Gastroesophageal sphincter (tissue), 4 donors: Measurements from ENCODE around the gene ROR1. TPM values are rescaled to one million over a fixed set of nuclear protein-coding genes. Genes with fewer than 3 reads are reported as not detected.

ENCODE experiments used
- ATAC-seq: fragments of 150-250 bp; one replicate; pipeline ENCODE4 v1.9.1; 2016; ENCODE audit warnings: mild to moderate bottlenecking, moderate library complexity
- H3K27ac ChIP-seq, 4 donors: fragments of 200-600 bp; sonication (generic) in 3 of 4; 1 replicate in 3 of 4; 2 replicates in 1 of 4; pipeline ENCODE4 v1.5.1; 2016 to 2019
- H3K27me3 ChIP-seq: fragments of 200-600 bp; sonication (generic); one replicate; pipeline ENCODE4 v1.5.1; 2019
- H3K36me3 ChIP-seq, 2 donors: fragments of 200-600 bp; sonication (generic); one replicate each; pipeline ENCODE4 v1.5.1; 2019; ENCODE audit warnings: control low read depth in 1 of 2
- H3K4me1 ChIP-seq, 3 donors: fragments of 200-600 bp; sonication (generic); 1 replicate in 2 of 3; 2 replicates in 1 of 3; pipeline ENCODE4 v1.5.1; 2016 to 2019; ENCODE audit warnings: control low read depth in 2 of 3
- H3K4me3 ChIP-seq, 2 donors: fragments of 200-600 bp; sonication (generic); one replicate each; pipeline ENCODE4 v1.5.1; 2019; ENCODE audit warnings: mild to moderate bottlenecking in 1 of 2, moderate library complexity in 1 of 2
- H3K9me3 ChIP-seq, 3 donors: fragments of 200-600 bp; sonication (generic); one replicate each; pipeline ENCODE4 v1.5.1; 2017 to 2019; ENCODE audit warnings: control low read depth in 2 of 3
- EP300 ChIP-seq: sonication (generic); formaldehyde crosslinking; IDR thresholded peaks from one replicate; pipeline ENCODE4 v1.6.1; 2017; ENCODE audit warnings: antibody characterized with exemption, mild to moderate bottlenecking
- POLR2A ChIP-seq, 2 donors: fragments of 450-650 bp; IDR thresholded peaks; one replicate each; pipeline ENCODE4 v1.6.1; 2017; ENCODE audit warnings: antibody characterized with exemption in 2 of 2, mild to moderate bottlenecking in 2 of 2, moderate library complexity in 1 of 2
- POLR2AphosphoS5 ChIP-seq: sonication (generic); formaldehyde crosslinking; IDR thresholded peaks from one replicate; pipeline ENCODE4 v1.6.1; 2017; ENCODE audit warnings: antibody characterized with exemption
- WGBS, 2 donors: methylation state at CpG; one replicate each; pipeline ENCODE4 v1.1.5; 2018; ENCODE audit warnings: low coverage in 1 of 2; 5-methylcytosine and 5-hydroxymethylcytosine counted together
- total RNA-seq, 4 donors: library from RNA; depleted of rRNA; stranded (reverse); fragments of >200 nt; gene quantifications; one replicate each; pipeline ENCODE4 v1.1.0, GENCODE V29; 2016
- TF ChIP-seq, protein P1 (sequence below), 4 experiments: fragments of 200-600 bp in 2 of 4; fragments of 450-650 bp in 2 of 4; sonication (generic) in 1 of 4; IDR thresholded peaks; one replicate each; pipeline ENCODE4 v1.5.1; 2017 to 2019; ENCODE audit warnings: antibody characterized with exemption in 4 of 4, mild to moderate bottlenecking in 2 of 4, moderate library complexity in 2 of 4

The ROR1 gene
- total RNA-seq, 4 donors from 2014 or later: 5.0 to 38.0 (median 8.3) TPM

DNA sequence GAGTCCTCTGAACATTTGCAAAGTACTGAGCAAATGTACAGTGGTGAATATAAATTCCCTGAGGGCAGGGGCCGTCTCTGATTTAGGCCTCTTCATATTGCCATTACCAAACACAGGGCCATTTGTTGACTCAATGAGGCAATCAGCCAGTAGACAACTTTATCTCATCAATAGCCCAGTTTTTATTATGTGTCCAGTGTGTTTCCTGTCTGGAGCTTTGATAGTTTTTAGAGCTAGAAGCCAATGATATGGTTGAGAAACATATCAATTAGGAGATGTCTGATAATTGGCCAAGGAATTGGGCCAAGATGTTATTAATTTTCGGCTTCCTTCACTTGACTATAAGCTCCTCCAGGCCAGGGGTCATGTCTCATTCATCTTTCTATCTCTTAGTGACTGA lies 163.0 kb downstream of the ROR1 start:
- no peaks in the 10 kb centered on the region for H3K27me3 ChIP-seq
- WGBS, 2 donors: 61 to 90% methylated on average over 2 of the region's 2 CpGs
- H3K4me3 ChIP-seq: no peak overlapping the region
- TF ChIP-seq, protein P1, sequence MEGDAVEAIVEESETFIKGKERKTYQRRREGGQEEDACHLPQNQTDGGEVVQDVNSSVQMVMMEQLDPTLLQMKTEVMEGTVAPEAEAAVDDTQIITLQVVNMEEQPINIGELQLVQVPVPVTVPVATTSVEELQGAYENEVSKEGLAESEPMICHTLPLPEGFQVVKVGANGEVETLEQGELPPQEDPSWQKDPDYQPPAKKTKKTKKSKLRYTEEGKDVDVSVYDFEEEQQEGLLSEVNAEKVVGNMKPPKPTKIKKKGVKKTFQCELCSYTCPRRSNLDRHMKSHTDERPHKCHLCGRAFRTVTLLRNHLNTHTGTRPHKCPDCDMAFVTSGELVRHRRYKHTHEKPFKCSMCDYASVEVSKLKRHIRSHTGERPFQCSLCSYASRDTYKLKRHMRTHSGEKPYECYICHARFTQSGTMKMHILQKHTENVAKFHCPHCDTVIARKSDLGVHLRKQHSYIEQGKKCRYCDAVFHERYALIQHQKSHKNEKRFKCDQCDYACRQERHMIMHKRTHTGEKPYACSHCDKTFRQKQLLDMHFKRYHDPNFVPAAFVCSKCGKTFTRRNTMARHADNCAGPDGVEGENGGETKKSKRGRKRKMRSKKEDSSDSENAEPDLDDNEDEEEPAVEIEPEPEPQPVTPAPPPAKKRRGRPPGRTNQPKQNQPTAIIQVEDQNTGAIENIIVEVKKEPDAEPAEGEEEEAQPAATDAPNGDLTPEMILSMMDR (IDR thresholded peaks at IDR 0.05): no peak
- no peak for TF ChIP-seq POLR2A (IDR thresholded peaks at IDR 0.05)
- TF ChIP-seq EP300: no peak
- no peak for TF ChIP-seq POLR2AphosphoS5
- H3K27ac ChIP-seq: no peak overlapping the region
- no peaks in the 10 kb centered on the region for H3K9me3 ChIP-seq
- H3K4me1 ChIP-seq: peaks cover 0 to 6% (median 0%) of the 10 kb centered on the region in 3 donors
- no peaks in the 10 kb centered on the region for H3K36me3 ChIP-seq
- ATAC-seq: no peak

DNA sequence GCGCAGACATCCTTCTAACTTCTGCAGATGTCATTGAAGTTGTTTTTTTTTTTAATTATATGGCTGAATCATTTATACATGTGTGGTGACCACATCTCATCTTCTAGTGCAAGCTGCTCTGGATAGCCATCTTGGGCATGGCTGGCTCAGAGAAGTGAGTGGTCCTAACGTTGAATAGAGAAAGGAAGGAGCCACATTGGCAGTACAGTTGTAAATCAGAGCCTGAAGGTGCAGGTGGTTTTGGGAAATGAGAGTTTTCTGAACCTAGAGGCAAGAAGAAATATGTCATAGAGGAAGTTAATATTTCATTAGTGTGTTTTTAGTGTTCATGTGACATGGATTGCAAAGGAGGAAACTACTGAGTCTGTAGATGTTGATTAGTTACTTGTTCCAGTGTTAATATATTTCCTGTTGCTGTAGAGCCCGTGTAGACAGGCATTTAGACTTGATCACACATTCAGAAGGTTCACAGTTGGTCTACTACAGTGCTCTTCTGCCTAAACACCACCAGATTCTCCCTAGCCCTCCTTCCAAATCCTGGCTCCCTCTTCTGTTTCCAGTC lies 163.7 kb downstream of the ROR1 start:
- peaks cover 0 to 6% (median 0%) of the 10 kb centered on the region in 3 donors for H3K4me1 ChIP-seq
- no peak overlapping the region for H3K4me3 ChIP-seq
- H3K27me3 ChIP-seq: no peaks in the 10 kb centered on the region
- no peak overlapping the region for H3K27ac ChIP-seq
- H3K36me3 ChIP-seq: no peaks in the 10 kb centered on the region
- ATAC-seq: no peak
- no peaks in the 10 kb centered on the region for H3K9me3 ChIP-seq
- 46 to 60% methylated on average over 2 to 3 of the region's 3 CpGs for WGBS, 2 donors
- no peak for TF ChIP-seq EP300
- TF ChIP-seq POLR2AphosphoS5: no peak
- TF ChIP-seq POLR2A (IDR thresholded peaks at IDR 0.05): no peak
- TF ChIP-seq, protein P1 (IDR thresholded peaks at IDR 0.05): no peak

DNA sequence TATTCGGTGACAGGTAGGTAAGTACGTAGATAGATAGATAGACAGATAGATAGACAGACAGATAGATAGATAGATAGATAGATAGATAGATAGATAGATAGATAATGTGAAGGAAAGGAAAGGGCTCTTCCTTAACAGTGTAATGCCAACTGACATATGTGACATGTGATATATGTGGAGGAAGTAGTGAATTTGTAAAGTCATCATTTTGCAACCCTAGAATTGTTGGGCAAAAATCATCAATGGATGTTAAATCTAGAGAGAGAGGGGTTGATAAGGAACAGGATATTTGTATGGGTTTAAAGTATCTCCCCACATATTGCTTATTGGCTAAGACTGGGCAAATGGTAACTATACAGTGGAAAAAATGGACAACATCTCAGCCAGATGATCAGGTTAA lies 166.6 kb downstream of the ROR1 start:
- no peak overlapping the region for H3K4me3 ChIP-seq
- 93 to 100% methylated on average over 2 of the region's 2 CpGs for WGBS, 2 donors
- TF ChIP-seq POLR2A (IDR thresholded peaks at IDR 0.05): no peak
- TF ChIP-seq, protein P1 (IDR thresholded peaks at IDR 0.05): no peak
- no peak for TF ChIP-seq EP300
- TF ChIP-seq POLR2AphosphoS5: no peak
- no peak for ATAC-seq
- H3K9me3 ChIP-seq: no peaks in the 10 kb centered on the region
- H3K27me3 ChIP-seq: no peaks in the 10 kb centered on the region
- H3K4me1 ChIP-seq: peaks cover 0 to under 1% (median 0%) of the 10 kb centered on the region in 3 donors
- no peaks in the 10 kb centered on the region for H3K36me3 ChIP-seq
- no peak overlapping the region for H3K27ac ChIP-seq

DNA sequence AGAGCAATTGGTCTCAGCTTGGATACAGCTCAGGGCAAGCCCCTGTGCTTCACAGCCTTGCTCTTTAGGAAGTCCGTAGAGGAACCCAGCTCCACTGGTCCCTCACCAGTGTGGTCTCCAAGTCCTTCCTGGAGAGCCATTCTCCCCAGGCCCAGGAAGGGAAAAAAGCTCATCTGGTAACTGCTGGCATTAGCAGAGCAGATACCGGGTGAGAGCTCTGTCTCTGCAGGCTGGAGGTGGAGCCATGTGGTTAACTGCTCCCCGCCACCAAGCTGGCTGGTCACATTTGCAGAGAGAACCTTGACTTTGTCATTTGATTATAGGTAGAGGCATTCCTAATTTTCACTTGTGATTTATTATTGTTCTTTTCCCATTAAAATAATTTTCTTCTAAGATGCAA lies 169.6 kb downstream of the ROR1 start:
- no peaks in the 10 kb centered on the region for H3K27me3 ChIP-seq
- H3K4me3 ChIP-seq: no peak overlapping the region
- H3K27ac ChIP-seq: no peak overlapping the region
- no peaks in the 10 kb centered on the region for H3K36me3 ChIP-seq
- WGBS, 2 donors: 71 to 88% methylated on average over 1 of the region's 3 CpGs
- peaks cover 0 to 16% (median 0%) of the 10 kb centered on the region in 3 donors for H3K4me1 ChIP-seq
- no peak for ATAC-seq
- no peak for TF ChIP-seq EP300
- TF ChIP-seq, protein P1 (IDR thresholded peaks at IDR 0.05): no peak
- no peak for TF ChIP-seq POLR2AphosphoS5
- TF ChIP-seq POLR2A (IDR thresholded peaks at IDR 0.05): no peak
- no peaks in the 10 kb centered on the region for H3K9me3 ChIP-seq

DNA sequence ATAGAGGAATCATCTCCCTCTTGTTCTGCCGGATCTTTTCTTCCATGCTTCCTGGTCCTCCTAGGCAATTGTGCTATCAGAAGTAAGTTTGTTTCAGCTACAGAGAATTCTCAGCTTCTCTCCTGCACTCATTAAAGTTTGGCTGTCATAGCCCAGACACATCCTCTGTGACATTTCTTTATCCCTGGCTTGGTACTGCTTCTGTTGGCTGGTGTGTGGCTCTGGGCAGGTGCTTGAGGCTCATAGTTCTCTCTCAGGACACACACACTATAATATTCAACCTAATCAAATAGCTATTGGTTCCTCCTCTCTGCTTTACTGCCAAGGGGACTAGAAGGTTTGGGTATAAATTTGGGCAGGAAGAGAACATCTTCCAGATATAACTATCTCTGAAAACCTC lies 172.1 kb downstream of the ROR1 start:
- no peaks in the 10 kb centered on the region for H3K27me3 ChIP-seq
- TF ChIP-seq POLR2A (IDR thresholded peaks at IDR 0.05) (no peak), EP300 (no peak), POLR2AphosphoS5 (no peak)
- TF ChIP-seq, protein P1 (IDR thresholded peaks at IDR 0.05): no peak
- no peak overlapping the region for H3K4me3 ChIP-seq
- no peak overlapping the region for H3K27ac ChIP-seq
- no peaks in the 10 kb centered on the region for H3K9me3 ChIP-seq
- ATAC-seq: no peak
- peaks cover 0 to 32% (median 0%) of the 10 kb centered on the region in 3 donors for H3K4me1 ChIP-seq
- 100% methylated on average over 1 of the region's 1 CpG; no CpG with 5 or more reads in 1 of the 2 donors for WGBS, 2 donors
- H3K36me3 ChIP-seq: no peaks in the 10 kb centered on the region
